ENCODE measurements around the gene PPP6R3.

GRCh38 chr11:68457898-68458249 lies 2.7 kb upstream of the PPP6R3 start:
- no peak for TF ChIP-seq CTCF (IDR thresholded peaks at IDR 0.05; ENCODE audit: low read length)
- TF ChIP-seq EZH2 (IDR thresholded peaks at IDR 0.05; ENCODE audit: borderline replicate concordance, low read length): no peak

All from OCI-LY1 (cell line).